Activated naive CD4-positive, alpha-beta T cell treated with anti-CD3 and anti-CD28 coated beads, Interleukin-2, amount 50 U/mL, for 72 hours (primary cell): ENCODE measurements around the gene IGF1R. TPM values are rescaled to one million over a fixed set of nuclear protein-coding genes. Genes with fewer than 3 reads are reported as not detected.

Experiments
- ATAC-seq, 2 donors: fragments of 150-1000 bp; cut with Tn5 transposase; 2 replicates each; pipeline ENCODE4 v1.10.0; 2021; ENCODE audit warnings: mild to moderate bottlenecking in 2 of 2, moderate library complexity in 2 of 2
- DNase-seq, 2 donors: peaks; one replicate each; pipeline ENCODE4 v3.0.0; 2021 to 2022; ENCODE audit warnings: low spot score in 2 of 2
- H3K27ac Mint-ChIP-seq, 2 donors: one replicate each; pipeline ENCODE4 v1.8.0; 2022; ENCODE audit warnings: mild to moderate bottlenecking in 2 of 2, mixed read lengths in 2 of 2
- H3K36me3 Mint-ChIP-seq, 2 donors: one replicate each; pipeline ENCODE4 v1.8.0; 2022; ENCODE audit warnings: mixed read lengths in 2 of 2
- H3K9me3 Mint-ChIP-seq, 2 donors: one replicate each; pipeline ENCODE4 v1.8.0; 2022; ENCODE audit warnings: mixed read lengths in 2 of 2
- total RNA-seq, 2 donors: library from RNA; stranded (reverse); gene quantifications; one replicate each; pipeline ENCODE4 v1.2.3, GENCODE V29; 2022

IGF1R gene
- total RNA-seq, 2 donors from 2014 or later, result 35.6 to 39.4 TPM

DNA sequence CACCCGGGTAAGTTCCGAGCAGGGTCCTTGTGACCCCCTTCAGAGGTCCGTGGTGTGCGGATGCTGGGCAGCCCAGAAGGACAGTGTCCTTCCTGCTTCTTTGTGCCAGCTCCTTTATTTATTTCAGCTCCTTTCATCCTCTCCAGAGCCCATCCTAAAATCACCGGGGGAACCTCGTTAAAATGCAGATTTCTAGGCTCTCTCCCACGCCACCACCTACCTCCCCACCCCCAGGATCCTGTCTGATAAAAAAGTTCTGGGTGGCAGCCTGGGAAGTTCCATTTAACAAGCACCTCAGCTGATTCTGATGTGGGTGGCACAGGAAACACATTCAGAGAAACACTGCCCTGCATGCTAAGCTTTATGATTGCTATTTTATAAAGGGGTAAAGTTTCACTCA lies 12.5 kb upstream of the IGF1R start:
- peak overlapping the region in 1 of 2 donors; percentile 68 for H3K27ac Mint-ChIP-seq
- DNase-seq (no peak), ATAC-seq (no peak)
- no peaks in the 10 kb centered on the region for H3K36me3 Mint-ChIP-seq
- H3K9me3 Mint-ChIP-seq, result no peaks in the 10 kb centered on the region

DNA sequence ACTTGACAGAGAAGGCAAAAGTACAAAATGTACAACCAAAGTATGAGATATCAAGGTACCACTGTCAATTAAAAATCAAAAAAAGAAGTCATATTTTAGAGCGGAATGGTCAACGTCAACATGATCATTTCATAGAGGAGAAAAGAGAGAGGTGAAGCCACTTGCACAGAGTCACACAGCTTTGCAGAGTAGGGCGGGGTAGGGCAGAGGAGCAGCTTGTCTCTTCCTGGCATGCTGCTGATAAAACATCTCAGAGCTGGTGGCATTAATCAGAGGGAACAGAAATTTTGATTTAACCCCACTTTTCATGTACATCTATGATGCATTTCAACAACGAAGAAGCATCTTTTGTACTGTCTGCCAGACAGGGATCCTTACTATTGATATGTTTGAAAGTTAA lies 5.2 kb upstream of the IGF1R start:
- Mint-ChIP-seq H3K27ac (no peak overlapping the region), H3K36me3 (no peaks in the 10 kb centered on the region), H3K9me3 (no peaks in the 10 kb centered on the region)
- DNase-seq (no peak), ATAC-seq (no peak)

GRCh38 chr15:98646546-98647025 lies 1.8 kb upstream of the IGF1R start:
- DNase-seq (no peak), ATAC-seq (no peak)
- H3K27ac Mint-ChIP-seq, result no peak overlapping the region
- peaks cover 12 to 14% of the 10 kb centered on the region in 2 donors for H3K36me3 Mint-ChIP-seq
- H3K9me3 Mint-ChIP-seq, result no peaks in the 10 kb centered on the region

DNA sequence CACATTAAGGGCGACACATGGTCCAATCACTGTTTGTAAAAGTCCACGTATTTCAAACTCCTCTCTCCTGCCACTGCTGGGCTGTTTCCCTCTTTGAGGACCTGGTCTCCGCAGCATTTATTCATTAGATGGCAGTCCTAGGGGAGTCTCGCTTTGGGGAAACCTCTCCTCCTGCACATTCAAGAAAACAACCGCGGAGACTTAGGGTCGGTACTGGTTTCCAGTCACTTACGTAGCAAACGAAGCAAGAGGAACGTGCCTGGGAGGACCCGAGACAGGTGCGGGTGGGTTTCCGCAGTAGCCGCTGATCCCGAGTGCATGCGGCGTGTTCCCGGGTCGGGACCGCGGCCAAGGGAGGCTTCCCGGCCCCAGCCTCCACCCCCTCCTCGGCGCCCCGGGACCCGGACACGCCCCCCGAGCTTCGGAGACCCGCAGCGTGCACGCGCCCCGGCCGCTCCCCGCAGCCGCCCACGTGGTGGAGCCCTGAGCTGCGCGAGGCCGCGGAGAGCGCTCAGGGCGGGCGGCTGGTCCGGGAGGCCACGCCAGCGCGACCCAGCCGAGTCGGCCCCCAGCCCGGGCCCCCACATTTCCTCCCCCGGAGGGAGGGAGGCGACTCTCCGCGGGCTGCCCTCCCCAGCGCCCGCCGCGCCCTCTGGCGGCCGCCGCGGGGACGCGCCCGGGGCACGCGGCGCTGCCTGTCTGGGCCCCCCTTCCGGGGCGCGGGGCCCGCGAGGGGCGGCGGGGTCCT lies 1.1 kb upstream of the IGF1R start:
- Mint-ChIP-seq H3K9me3 (no peaks in the 10 kb centered on the region), H3K36me3 (peaks cover 12 to 15% of the 10 kb centered on the region in 2 donors), H3K27ac (peak overlapping the region in 1 of 2 donors; percentile 72)
- DNase-seq (peak; percentile 72 to 77), ATAC-seq (peak; percentile 46 to 65)

- Mint-ChIP-seq H3K9me3 (no peaks in the 10 kb centered on the region), H3K36me3 (peaks cover 12 to 15% of the 10 kb centered on the region in 2 donors), H3K27ac (peak overlapping the region; percentile 72 to 97)
- DNase-seq (peak in 1 of 2 donors; percentile 50), ATAC-seq (peak; percentile 6 to 20)
Observed at GRCh38 chr15:98648654-98649471, 524 bp downstream of the IGF1R start.

DNA sequence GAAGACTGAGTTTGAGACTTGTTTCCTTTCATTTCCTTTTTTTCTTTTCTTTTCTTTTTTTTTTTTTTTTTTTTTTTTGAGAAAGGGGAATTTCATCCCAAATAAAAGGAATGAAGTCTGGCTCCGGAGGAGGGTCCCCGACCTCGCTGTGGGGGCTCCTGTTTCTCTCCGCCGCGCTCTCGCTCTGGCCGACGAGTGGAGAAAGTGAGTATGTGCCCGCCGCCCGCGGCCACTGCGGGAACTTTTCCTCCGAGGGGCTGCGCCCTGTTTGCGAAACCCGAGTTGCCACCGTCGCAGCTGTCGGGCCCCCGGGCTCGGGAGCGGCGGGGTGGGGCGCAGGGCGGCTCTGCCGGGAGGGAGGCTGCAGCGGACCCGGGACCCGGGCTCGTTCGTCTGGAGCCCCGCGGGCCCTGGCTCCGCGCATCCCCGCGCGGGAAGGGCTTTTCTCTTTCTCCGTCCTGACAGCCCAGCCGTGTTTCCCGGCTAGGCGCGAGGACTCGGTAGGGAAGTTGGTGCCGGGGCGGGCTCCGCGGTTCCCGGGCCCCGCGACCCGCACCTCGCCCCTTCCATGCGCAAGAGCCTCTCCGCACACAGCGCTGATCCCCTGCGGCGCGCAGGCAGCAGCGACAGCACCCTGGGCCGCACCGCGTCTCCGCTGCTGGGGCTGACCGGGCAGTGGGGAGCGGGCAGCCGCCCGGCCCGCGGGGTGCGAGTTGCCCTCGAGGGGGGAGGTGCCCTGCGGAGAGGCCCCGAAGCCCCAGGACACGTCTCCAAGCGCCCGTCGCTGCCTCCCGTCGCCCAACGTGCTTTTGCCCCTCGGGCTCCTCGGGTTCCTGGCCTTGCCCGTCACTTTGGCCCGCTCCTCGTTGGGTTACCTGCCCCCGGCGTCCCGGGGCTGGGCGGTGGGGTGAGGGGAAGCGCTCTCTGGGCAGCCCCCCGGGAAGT lies 1.4 kb downstream of the IGF1R start:
- peak overlapping the region; percentile 89 to 93 for H3K27ac Mint-ChIP-seq
- DNase-seq (peak in 1 of 2 donors; percentile 62), ATAC-seq (peak in 1 of 2 donors; percentile 7)
- no peaks in the 10 kb centered on the region for H3K9me3 Mint-ChIP-seq
- peaks cover 12 to 15% of the 10 kb centered on the region in 2 donors for H3K36me3 Mint-ChIP-seq

DNA sequence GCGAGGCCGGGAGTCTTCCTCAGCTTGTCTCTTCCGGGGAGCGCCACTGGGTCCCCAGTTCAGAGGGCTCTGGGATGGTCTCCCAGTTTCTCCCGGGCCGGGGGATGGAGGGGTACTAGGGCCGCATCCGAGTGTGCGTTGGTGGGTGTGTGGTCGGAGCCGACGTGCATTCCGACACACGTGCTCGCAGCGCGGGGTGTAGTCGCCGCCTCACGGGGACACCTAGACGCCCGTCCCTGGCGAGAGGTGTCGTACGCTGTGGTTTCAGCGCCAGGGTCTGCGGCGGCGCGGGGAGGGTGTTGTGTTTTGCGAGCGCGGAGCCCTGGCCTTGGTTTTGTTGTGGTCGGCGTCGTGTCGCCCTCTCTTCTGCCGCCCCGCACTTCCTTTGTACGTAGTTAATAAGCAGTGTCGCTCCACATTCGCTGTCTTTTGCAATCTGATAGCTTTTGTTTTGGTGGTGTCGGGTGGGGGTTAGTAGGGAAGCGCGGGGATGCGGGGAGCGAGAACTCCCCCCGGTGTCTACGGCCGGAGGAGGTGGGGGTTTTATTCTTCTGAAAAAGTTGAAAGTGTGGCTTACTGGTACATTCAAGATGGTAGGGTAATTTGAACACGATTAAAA lies 2.2 kb downstream of the IGF1R start:
- no peaks in the 10 kb centered on the region for H3K9me3 Mint-ChIP-seq
- peak overlapping the region; percentile 89 to 93 for H3K27ac Mint-ChIP-seq
- peak; percentile 38 to 77 for DNase-seq
- ATAC-seq, result peak; percentile 2 to 54
- peaks cover 12 to 15% of the 10 kb centered on the region in 2 donors for H3K36me3 Mint-ChIP-seq

- DNase-seq, result peak in 1 of 2 donors; percentile 27
- H3K27ac Mint-ChIP-seq, result peak overlapping the region; percentile 89 to 93
- H3K9me3 Mint-ChIP-seq, result no peaks in the 10 kb centered on the region
- peak in 1 of 2 donors; percentile 23 for ATAC-seq
- H3K36me3 Mint-ChIP-seq, result peaks cover 12 to 15% of the 10 kb centered on the region in 2 donors
Observed at GRCh38 chr15:98651036-98651481, 2.7 kb downstream of the IGF1R start.

DNA sequence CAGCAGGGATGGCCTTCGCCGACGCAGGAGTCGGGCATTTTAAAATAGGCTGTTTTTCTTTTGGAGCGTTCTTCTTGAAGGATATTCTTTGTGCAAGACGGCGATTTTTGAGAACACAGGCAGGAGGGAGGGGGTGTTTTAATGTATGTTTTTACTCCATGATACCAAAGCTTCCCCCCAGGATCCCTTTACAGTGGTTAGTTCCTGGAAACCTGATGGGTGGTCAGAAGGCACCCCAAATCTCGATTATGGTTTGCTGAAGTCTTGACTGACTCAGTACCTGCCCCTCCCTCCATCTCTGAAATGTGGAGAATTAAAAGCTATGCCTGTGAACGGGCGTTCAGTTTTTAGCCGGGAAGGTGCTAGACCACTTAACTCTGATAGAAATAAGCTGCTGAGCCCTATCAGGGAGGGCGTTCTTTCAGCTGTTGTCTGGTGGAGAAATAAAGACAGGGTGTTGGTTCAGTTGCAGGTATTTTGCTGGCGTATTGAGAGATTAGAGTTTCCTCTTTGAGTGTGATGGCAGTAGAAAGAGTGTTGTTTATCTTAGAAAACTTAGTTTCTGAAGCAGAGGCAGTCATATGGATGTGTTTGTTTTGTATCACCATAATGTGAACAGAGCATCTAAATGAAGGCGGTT lies 3.4 kb downstream of the IGF1R start:
- DNase-seq (no peak), ATAC-seq (no peak)
- H3K36me3 Mint-ChIP-seq, result peaks cover 12 to 15% of the 10 kb centered on the region in 2 donors
- H3K9me3 Mint-ChIP-seq, result no peaks in the 10 kb centered on the region
- H3K27ac Mint-ChIP-seq, result peak overlapping the region; percentile 89 to 93

GRCh38 chr15:98653686-98654085 lies 5.3 kb downstream of the IGF1R start:
- Mint-ChIP-seq H3K27ac (no peak overlapping the region), H3K36me3 (peaks cover 12 to 15% of the 10 kb centered on the region in 2 donors), H3K9me3 (no peaks in the 10 kb centered on the region)
- DNase-seq (no peak), ATAC-seq (no peak)

DNA sequence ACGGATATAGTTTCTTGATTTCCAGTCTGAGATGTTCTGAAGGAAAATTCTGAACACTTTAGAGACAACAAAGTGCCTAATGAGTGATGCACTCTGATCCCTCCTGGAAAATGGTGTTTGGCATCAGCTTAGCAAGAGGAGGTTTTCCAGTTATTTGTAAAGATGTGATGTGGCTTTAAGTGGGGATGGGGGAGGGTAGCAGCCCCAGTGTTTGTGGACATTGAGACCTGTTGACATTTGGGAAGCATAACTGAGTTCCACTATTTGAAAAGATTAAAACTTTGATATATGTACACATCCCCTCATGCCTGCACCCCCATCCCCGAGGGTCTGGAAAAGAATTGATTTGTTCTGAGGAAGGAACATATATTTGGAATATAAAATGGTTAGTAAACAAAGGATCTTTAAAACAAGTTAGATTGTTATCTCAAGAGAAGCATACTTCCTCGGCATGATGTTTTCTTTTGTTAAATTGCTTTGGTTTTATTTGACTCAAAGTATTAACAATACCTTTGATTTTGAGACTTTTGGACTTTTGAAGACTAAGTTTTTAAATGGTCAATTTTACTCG lies 6.5 kb downstream of the IGF1R start:
- Mint-ChIP-seq H3K27ac (no peak overlapping the region), H3K36me3 (peaks cover 12 to 15% of the 10 kb centered on the region in 2 donors), H3K9me3 (no peaks in the 10 kb centered on the region)
- DNase-seq (no peak), ATAC-seq (no peak)

DNA sequence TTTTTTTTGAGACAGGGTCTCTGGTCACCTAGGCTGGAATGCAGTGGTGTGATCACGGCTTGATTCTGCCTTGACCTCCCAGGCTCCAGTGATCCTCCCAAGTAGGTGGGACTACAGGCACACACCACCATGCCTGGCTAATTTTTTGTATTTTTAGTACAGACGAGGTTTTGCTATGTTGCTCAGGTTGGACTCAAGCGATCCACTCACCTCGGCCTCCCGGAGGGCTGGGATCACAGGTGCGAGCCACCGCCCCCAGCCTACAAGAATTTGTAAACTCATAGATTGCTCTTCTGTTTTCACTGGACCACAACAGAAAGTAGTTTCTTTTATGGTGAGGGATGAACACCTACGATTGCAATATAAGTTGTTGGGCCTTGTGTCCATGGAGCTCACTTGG lies 7.4 kb downstream of the IGF1R start:
- ATAC-seq, result no peak
- Mint-ChIP-seq H3K36me3 (peaks cover 7 to 9% of the 10 kb centered on the region in 2 donors), H3K9me3 (no peaks in the 10 kb centered on the region), H3K27ac (no peak overlapping the region)
- no peak for DNase-seq

DNA sequence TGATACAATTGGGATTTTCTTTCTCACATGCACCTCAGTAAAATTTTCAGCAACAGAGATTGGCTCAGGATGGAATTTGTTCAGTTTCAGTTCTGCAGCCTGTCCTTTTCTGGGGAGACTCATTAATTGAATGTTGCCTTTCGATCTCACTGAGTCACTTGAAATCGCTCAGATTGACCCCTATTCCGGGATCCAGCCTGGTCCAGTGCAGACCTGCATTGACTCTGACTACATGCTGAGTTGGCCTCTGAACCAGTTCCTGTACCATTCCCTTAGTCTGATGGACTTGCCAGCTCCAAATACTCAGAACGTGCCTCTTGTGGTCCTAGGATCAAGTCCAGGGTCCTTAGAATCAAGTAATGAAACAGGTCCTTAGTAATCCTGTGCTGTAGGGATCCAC lies 9.4 kb downstream of the IGF1R start:
- no peak overlapping the region for H3K27ac Mint-ChIP-seq
- DNase-seq (no peak), ATAC-seq (no peak)
- no peaks in the 10 kb centered on the region for H3K36me3 Mint-ChIP-seq
- no peaks in the 10 kb centered on the region for H3K9me3 Mint-ChIP-seq

DNA sequence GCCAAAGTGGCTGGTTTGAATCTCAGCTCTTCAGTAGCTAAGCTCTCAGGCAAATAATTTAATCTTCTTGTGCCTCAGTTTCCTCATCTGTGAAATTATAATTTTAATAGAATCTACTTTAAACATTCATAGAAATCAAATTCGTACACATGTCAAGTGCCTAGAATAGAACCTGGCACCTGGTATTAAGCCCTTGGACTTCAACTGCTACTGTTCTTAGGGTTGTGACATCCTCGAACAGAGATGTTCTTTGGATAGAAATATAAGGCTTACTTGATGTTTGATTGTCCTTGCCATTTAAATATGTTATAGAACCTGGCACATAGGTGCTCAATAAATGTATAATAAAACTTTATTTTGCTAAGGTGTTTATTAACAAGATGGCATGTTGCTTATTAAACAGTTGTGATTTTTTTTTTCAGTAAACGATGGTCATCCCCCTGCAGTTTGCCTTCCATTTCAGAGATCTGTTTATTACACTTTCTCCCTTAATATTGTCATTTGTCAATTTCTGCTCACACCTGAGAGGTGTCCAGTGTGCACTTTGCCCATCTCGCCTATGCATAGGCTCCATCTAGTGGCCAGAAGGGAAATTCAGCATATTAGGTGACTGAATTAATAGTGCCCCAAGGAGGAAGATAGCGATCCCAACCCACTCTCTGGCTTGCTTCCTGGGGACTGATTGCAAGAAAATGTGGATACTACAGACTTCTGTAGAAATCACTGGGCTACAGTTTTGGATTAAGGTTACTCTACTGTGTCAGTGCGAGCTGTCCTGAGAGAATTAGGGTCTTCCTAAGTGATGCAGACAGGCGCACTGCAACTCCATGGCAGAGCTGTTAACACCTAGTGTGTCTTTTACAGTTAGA lies 10.7 kb downstream of the IGF1R start:
- DNase-seq (peak in 1 of 2 donors; percentile 30), ATAC-seq (peak; percentile 81 to 83)
- Mint-ChIP-seq H3K27ac (no peak overlapping the region), H3K36me3 (no peaks in the 10 kb centered on the region), H3K9me3 (no peaks in the 10 kb centered on the region)
